Fibroblast of the aortic adventitia (primary cell): Measurements from ENCODE around the gene GREB1. TPM values are rescaled to one million over a fixed set of nuclear protein-coding genes. Genes with fewer than 3 reads are reported as not detected.

Source experiments
- DNase-seq: peaks from one replicate; pipeline ENCODE4 v3.0.0-alpha.2; 2010; ENCODE audit warnings: low read depth
- H3K4me3 ChIP-seq: 2 replicates; pipeline ENCODE4 v1.5.1; 2011; ENCODE audit warnings: low read depth, mild to moderate bottlenecking, control low read depth, low read length, moderate library complexity
- total RNA-seq: library from RNA; depleted of rRNA; stranded (reverse); fragments of >200 nt; gene quantifications from 2 replicates; pipeline ENCODE4 v1.2.3, GENCODE V29; 2012; ENCODE audit warnings: low replicate concordance
- TF ChIP-seq, protein P1 (sequence below): IDR thresholded peaks from 2 replicates; pipeline ENCODE4 v1.5.1; 2011; ENCODE audit warnings: mild to moderate bottlenecking, low read length, control low read depth, inconsistent platforms; ENCODE audit not compliant: insufficient read depth

The GREB1 gene
- total RNA-seq, 1 donor: under 0.01 TPM

DNA sequence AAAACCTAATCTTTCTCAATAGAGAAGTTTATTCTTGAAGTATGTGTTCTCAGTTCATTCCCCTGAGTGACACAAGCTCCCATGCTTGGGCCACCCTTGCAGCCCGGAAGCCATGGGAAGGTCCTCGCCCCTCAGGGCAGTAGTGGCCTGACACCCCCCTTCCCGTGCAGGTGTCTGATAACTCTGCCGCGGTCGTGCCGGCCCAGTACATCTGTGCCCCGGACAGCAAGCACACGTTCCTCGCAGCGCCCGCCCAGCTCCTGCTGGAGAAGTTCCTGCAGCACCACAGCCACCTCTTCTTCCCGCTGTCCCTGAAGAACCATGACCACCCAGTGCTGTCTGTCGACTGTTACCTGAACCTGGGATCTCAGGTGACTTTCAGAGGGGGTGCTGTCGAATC is 103.7 kb downstream of the GREB1 start:
- DNase-seq: no peak
- H3K4me3 ChIP-seq: no peak overlapping the region
- TF ChIP-seq, protein P1, sequence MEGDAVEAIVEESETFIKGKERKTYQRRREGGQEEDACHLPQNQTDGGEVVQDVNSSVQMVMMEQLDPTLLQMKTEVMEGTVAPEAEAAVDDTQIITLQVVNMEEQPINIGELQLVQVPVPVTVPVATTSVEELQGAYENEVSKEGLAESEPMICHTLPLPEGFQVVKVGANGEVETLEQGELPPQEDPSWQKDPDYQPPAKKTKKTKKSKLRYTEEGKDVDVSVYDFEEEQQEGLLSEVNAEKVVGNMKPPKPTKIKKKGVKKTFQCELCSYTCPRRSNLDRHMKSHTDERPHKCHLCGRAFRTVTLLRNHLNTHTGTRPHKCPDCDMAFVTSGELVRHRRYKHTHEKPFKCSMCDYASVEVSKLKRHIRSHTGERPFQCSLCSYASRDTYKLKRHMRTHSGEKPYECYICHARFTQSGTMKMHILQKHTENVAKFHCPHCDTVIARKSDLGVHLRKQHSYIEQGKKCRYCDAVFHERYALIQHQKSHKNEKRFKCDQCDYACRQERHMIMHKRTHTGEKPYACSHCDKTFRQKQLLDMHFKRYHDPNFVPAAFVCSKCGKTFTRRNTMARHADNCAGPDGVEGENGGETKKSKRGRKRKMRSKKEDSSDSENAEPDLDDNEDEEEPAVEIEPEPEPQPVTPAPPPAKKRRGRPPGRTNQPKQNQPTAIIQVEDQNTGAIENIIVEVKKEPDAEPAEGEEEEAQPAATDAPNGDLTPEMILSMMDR: no peak

DNA sequence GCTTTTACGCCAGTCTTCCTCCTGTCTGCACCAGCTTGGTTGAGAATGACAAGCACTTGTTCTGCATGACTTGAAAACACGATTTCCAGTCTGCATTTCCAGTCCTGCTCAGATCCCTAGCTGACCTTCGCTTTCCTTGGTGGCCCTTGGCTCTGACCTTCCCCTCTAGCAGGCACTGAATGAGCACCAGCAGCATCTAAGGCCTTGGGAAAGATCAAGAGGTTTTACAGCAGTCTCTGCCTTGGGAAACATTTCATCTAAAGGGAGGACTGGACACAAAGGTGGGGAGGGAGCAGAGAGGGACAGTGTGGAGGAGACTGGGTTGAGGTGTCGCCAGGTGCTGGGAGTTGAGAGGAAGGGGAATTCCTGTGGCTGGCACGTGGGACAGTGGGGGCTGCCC is 105.7 kb downstream of the GREB1 start:
- H3K4me3 ChIP-seq: no peak overlapping the region
- TF ChIP-seq, protein P1: no peak
- no peak for DNase-seq

DNA sequence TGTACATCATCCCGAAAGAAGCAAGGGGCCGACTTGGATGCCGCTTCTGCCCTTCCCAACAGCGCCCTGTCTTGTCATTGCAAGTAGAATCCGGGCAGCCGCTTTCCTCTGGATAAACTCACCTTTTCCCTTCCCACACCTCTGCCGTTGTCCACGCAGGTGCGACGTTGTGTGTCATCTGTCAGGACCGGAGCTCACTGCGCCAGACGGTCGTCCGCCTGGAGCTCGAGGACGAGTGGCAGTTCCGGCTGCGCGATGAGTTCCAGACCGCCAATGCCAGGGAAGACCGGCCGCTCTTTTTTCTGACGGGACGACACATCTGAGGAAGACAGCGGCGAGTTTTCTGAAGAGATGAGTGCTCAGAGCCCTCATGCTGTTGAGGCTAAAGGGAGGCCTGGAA is 106.3 kb downstream of the GREB1 start:
- TF ChIP-seq, protein P1: no peak
- DNase-seq: no peak
- H3K4me3 ChIP-seq: no peak overlapping the region

DNA sequence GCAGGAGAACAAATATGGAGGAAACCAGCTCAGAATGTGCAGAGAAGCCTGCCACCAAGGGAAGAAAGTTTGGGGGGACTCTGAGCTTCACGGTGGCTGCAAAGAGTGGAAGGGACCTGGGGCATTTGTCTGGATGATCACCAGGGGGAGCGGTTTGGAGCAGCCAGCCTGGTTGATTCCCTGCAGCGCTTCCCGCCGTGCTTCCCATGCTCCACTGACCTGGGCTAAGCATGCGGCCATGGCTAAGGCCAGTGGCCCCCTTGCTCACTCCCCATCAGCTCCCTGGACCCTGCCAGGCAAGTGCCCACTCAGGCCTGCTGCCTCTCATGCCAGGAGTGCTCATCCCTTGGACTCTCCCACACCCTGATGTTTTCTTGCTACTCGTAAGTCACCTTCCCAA is 109.1 kb downstream of the GREB1 start:
- TF ChIP-seq, protein P1: no peak
- no peak for DNase-seq
- H3K4me3 ChIP-seq: no peak overlapping the region

DNA sequence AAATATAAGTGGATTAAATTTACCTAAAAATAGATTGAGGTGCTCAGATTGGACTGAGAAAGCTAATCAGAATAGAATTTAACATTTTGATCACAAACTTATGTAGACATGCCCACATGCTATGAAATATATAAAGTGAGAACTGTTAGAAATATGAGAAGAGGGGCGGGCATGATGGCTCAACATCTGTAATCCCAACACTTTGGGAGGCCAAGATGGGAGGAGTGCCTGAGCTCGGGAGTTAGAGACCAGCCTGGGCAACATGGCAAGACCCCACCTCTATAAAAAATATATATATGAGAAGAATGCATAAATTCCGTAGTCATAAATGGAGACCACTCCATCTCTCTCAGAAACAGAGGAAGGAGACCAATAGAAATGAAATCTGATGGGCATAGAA is 110.4 kb downstream of the GREB1 start:
- no peak for DNase-seq
- TF ChIP-seq, protein P1: no peak
- no peak overlapping the region for H3K4me3 ChIP-seq

DNA sequence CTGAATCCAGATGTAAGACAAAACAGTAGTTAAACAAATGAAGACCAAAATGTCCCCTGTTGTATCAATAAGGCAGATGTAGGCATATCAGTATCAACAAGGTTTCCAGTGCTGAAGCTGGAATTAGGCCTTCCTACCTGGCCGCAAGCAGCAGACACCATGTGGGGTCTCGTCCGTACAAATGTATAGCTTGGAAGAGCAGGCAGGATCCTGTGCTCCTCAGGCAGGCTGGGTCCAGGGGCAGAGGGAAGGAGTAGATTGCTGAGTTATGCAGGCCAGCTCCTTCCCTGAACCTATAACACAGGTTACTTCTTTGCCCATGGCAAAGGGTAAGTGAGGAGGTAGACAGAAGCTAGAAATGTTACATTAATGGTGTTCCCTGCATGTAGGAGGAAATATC is 112.7 kb downstream of the GREB1 start:
- no peak for DNase-seq
- no peak overlapping the region for H3K4me3 ChIP-seq
- TF ChIP-seq, protein P1: no peak

DNA sequence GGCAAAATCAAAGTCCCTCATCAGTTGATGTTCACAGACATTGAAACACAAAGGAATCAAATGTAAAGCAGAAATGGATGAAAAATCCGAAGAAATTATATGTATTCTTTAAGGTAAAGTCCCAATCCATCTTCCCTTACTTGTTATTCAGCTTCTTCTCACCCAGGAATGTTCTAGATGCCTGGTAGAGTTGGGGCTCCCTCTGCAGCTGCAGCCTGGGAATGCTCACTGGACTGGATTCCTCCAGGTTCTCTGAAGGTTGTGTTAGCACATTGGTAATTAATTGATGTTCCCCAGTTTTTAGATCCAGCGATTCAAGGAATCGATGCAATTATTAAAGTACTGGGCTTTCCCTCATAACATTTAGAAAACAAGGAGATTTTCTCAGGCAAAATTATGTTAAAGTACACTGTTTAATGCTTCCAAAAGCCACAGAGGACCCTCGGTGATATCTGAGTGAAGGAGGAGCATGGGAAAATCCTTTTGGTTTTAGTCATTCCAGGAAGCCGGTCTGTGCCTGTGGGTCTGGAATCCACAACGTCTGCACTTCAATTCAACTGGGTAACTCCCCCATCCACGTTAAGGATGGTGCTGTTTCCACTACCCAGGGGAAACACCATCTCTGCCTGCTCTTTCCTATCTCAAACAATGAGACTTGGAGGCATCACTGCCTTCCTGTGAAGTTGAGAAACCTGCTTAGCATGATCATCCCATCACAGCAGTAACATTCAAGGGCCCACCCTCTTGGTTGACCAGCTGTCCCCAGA is 114.2 kb downstream of the GREB1 start:
- peak; percentile 8 for DNase-seq
- TF ChIP-seq, protein P1: peak; percentile 48
- no peak overlapping the region for H3K4me3 ChIP-seq
